Loucy (cell line): ENCODE results near the gene PRKD3.

ENCODE experiments used
- CTCF ChIP-seq: fragments of 200-600 bp; sonication (generic); conservative IDR thresholded peaks from 2 replicates; pipeline ENCODE4 v1.5.1; 2014; ENCODE audit warnings: mild to moderate bottlenecking, antibody characterized with exemption, low read length
- EZH2phosphoT487 ChIP-seq: fragments of 200-600 bp; IDR thresholded peaks from 2 replicates; pipeline ENCODE4 v1.6.1; 2018; ENCODE audit warnings: antibody characterized with exemption, mild to moderate bottlenecking, moderate library complexity, borderline replicate concordance

GRCh38 chr2:37306024-37306423 is 18.6 kb downstream of the PRKD3 start:
- TF ChIP-seq CTCF (no peak), EZH2phosphoT487 (no peak)
